ENCODE data around the gene DUSP1.
"Not testable (repeated sequence)": the region's sequence is repeated elsewhere in the genome, so short reads cannot be mapped to it uniquely, and the experiment has no call there.

DUSP1 gene, protein sequence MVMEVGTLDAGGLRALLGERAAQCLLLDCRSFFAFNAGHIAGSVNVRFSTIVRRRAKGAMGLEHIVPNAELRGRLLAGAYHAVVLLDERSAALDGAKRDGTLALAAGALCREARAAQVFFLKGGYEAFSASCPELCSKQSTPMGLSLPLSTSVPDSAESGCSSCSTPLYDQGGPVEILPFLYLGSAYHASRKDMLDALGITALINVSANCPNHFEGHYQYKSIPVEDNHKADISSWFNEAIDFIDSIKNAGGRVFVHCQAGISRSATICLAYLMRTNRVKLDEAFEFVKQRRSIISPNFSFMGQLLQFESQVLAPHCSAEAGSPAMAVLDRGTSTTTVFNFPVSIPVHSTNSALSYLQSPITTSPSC

DNA sequence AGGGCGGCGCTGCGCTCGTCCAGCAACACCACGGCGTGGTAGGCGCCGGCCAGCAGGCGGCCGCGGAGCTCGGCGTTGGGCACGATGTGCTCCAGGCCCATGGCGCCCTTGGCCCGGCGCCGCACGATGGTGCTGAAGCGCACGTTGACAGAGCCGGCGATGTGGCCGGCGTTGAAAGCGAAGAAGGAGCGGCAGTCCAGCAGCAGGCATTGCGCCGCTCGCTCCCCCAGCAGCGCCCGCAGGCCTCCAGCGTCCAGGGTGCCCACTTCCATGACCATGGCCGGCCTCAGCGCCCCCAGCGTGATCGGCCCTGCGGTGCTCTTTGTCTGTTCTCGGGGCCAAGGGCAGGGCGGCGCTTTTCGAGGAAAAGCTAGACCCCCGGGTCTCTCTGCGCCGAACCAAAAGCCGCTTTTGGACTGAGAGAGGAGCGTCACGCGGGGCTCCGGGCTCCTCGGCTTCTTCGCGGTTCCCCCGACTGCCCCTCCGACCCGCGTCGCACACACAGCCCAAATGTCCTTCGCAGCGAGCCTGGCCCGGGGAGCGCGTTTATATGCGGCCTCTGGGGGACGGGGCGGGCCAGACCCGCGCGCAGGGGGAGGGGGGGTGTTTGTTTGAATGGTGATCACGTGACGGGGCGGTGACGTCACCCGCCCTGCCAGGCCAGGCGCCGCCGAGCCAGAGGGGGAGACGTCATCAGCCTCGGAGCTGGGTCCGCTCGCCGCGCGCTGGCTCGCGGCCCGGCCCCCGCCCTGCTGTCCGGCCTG lies at the start of gene DUSP1:
Gene DUSP1 (minus strand): TSS at position 521 of the 764 bp plus-strand sequence. CDS start 243 bp downstream, at position 278.
- peak; percentile 81 for DNase-seq

DNA sequence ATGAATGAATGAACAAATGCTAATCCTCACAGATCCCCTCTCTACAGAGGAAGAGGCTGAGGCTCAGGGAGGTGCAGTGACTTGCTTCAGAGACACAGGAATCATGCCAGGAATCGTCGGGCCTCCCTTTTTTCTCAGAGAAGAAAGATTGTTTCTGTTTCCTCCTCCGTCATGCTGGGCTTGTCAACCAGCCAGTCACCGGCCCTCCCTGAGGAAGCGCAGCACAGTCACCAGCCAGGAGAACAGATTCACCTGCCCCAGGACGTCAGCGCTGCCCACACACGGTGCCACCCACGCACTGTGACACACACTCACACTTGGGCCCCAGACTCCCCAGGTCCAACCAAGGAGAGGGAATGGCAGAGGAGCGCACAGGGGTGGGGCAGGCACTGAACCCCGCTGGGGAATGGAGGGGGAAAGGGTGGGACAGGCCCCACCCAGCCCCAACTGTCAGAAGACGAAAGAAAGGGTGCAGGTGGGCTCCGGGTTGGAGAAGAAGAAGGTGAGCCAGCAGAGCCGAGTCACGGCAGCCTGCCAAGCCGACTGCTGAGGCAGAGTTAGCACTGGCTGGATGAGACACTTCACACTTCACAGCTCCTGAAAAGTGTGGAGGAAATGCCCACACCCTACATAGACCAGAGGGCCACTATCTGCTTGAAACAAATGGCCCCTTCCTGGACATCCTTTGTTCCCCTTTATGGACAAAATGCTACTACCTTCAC lies 49.2 kb upstream of the DUSP1 start:
- no peak for DNase-seq

DNA sequence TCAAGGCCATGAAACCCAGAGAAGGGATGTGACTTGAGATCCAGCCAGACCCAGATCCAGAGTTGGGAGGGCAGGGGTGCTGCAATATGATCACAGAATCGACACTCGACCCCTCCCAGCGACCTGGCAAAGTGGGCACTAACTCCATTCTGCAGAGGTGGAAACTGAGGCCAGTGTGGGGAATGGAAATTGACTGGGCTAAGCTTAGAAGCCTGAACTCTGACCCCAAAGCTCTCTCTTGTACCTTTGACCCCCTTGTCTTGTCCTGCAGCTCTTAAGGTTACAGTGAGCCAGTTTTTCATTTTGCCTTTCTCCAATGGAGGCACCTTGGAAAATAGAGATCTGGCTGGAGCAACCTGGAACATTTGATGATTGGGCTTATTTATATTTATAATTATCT lies 48.6 kb upstream of the DUSP1 start:
- no peak for DNase-seq

DNA sequence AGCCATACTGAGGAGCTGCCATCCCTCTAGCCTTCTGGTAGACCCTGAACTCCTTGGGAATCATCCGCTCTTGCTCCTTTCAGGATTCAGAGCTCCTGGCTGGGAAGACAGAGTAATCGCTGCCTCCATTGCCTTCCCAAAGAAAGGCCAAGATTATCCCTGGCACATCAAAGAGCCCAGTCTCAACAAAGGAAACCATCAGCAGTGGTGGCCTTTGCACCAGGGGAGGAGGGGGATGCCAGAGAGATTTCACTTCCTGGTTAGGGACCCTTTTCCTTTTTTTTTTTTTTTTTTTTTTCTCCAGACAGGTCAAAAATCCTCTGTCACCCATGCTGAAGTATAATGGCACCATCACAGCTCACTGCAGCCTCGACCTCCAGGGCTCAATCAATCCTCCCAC lies 47.1 kb upstream of the DUSP1 start:
- no peak for DNase-seq

DNA sequence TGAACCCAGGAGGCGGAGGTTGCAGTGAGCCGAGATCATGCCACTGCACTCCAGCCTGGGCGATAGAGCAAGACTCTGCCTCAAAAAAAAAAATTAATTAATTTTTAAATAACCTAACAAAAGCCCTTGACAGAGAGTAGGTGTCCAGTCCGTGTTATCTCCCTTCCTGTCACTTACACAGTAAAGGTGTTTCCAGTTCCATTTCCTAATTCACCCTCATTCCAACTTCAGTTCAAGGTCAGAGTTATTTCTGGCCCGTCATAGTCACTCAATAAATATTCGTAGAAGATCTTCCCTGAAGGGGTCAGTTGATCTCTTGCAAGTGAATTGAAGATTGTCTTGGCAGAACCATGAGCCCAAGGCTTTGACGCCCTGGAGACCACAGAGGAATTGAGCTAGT lies 46.7 kb upstream of the DUSP1 start:
- no peak for DNase-seq

DNA sequence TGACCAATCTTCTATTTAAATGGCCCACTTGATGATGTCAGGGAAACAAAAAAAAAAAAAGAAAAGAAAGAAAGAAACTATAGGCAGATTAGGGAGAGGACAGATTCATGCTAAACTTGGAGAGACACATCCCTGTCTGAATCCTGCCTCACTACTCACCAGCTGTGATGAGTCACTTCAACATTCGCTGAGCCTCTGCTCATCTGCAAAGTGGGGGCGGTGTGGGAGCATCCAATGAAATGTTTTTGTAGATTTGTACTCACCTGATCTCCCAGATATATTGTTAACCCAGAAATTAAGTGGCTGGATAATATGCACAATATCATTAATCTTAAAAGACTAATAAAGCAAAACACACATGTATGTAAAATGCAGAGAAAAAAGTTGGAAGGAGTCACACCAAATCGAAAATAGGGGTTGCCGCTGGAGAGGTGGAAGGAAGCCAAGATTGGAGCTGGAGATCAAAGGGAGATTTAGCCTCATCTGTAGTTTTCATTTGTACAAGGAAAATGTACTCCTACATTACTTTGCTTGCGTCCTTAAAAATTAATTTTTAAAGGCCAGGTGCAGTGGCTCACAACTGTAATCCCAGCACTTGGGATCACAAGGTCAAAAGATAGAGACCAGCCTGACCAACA lies 46.0 kb upstream of the DUSP1 start:
- no peak for DNase-seq

DNA sequence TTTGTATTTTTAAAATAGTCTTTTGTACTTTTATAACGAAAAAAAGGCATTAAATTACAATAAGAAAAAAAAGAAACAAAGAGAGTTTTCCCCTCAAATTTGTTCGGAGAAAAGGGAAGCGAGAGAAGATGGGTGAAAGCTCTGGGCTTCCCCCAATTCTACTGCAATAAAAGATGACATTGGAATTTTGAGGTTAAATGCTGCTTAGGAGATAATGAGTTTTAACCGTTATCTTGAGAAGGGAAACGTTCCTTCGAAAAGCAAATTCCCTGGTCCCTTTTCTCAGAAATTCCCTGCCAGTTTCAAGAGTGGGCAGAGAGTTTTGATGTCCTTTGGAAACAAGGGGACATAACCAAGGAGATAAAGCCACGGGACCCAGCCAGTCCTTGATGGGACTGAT lies 44.6 kb upstream of the DUSP1 start:
- no peak for DNase-seq

DNA sequence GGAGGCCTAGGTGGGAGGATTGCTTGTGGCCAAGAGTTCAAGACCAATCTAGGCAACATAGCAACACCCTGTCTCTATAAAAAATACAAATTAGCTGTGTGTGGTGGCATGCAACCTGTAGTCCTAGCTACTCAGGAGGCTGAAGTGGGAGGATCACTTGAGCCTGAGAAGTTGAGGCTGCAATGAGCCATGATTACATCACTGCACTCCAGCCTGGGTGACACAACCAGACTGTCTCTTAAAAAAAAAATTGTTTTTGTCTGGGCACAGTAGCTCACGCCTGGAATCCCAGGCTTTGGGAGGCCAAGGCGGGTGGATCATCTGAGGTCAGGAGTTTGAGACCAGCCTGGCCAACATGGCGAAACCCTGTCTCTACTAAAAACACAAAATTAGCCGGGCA lies 40.0 kb upstream of the DUSP1 start:
- DNase-seq = not testable (repeated sequence)

DNA sequence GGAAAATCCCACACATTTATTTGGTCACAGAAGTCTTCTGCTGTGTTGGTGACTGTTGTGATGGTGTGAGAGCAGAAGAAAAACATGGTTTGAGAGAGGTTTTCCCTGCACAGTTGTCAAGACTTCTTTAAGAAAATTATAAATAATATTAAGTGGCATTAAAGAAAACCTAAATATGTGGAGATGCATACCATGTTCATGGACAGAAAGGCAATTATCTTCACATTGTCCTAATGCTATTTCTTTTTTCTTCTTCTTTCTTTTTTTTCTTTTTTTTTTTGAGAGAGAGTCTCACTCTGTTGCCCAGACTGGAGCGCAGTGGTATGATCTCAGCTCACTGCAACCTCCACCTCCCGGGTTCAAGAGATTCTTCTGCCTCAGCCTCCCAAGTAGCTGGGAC lies 38.8 kb upstream of the DUSP1 start:
- no peak for DNase-seq

DNA sequence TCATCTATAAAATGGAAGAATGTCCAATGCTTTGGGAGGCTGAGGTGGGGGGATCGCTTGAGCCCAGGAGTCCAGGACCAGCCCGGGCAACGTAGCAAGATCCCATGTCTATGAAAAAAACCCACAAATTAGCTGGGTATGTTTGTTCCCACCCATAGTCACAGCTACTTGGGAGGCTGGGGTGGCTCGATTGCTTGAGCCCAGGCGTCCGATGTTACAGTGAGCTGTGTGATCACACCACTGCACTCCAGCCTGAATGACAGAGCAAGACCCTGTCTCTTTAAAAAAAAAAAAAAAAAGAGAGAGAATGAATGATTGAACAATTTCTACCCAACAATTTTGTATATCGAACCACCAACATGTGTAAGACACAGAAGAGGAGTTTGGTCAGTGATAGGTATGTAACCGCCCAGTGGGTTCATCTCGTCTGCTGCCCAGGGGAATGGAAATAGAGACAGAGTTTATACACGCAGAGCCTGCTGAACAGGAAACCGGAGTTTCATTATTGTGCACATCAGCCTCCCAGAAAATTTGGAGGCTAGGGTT lies 36.8 kb upstream of the DUSP1 start:
- no peak for DNase-seq

DNA sequence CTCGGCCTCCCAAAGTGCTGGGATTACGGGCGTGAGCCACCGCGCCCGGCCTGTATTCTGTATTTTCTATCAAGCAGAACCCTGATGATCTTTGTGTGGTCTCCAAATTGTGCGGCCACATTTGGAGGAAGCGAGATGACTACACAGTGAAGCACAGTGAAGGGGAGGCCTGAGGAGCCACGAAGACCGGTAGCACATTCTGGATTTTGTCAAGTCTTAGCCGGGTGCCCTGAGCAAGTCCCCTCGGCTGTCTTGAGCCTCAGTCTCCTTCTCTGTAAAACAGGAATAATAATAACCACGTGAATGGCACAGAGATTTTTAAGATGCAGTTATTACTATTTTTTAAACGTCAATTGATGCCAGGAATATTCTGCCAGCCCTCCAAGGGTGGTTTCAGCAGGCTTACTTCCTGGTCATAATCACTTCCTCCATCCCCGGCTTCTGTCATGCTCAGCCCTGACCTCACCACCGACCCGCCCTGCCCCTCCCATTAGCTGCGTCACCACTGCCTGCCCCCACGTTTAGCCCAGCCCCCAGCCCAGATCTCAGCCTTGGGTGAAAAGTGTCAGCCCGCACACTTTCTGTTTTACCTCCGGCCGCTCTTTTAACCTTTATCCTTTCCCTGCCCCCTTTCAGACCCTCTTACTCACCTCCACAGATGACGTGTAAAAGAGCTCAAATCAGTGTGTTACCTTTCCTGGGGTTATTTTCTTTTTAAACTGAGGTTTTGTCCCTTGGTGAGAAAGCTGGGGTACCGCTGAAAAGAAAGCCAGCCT lies 36.1 kb upstream of the DUSP1 start:
- no peak for DNase-seq

DNA sequence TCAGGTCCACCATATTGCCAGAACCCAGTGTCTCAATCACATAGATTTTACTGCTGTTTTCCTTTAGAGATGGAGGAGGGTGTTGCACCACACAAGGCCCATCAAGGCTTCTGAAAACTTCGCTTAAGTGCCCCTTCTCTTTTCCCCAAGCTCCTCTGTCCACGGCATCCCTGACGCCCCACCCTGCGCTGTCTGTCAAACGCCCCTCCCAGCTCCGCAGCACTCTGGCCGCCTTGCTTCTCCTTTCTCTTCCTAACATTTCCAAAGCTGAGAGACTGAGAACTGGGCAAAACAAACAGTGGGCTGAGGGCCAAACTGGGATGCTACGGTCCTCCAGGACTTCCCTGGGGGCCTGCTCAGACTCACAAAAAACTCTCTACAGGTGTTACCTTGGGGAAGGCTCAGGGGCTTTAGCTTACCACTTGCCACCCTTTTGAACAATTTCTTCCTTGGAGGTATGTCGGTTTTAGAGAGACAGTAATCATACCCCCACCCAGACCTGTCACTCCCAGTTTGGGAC lies 34.8 kb upstream of the DUSP1 start:
- DNase-seq = no peak

DNA sequence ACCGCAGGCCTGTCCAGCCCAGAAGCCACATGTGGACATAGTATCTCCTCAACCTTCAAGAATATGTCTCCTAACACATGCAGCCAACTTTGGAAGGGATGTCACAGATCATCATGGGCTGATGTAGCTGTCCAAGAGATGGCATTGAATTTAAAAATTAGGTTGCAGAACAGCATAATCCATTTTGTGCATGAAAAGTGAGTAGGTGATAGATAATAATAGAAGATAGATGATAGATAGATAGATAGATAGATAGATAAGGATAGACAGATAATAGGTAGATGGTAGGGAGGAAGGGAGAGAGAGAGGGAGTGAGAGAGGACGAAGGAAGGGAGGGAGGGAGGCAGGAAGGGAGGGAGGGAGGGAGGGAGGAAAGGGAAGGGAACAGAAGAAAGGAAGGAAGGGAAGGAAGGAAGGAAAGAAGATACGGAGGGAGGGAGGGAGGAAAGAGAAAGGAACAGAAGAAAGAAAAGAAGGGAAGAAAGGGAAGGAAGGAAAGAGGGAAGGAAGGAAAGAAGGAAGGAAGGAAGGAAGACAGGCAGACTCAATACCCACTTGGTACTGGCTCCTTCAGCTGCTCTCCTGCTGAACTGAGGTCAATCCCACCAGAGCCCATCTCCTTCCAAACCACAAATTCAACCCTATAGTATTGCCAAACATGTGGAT lies 34.2 kb upstream of the DUSP1 start:
- no peak for DNase-seq

DNA sequence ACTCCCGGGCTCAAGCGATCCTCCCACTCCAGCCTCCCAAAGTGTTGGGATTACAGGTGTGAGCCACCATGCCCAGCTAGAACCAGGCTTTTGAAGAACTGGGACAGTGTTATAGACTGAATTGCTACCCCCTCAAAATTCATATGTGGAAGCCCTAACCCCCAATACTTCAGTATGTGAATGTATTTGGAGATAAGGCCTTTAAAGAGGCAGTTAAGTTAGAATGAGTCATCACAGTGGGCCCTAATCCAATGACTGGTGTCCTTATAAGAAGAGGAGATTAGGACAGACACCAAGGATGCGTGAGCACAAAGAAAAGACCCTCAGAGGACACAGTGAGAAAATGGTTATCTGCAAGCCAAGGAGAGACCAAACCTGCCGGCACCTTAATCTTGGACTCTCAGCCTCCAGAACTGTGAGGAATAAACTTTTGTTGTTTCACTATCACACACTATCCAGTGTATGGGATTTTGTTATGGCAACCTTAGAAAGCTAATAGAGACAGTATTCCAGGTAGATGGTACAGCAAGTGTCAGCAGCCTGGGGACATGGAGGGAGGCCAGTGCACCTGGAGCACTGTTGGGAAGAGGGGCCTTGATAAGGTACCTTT lies 31.7 kb upstream of the DUSP1 start:
- no peak for DNase-seq

DNA sequence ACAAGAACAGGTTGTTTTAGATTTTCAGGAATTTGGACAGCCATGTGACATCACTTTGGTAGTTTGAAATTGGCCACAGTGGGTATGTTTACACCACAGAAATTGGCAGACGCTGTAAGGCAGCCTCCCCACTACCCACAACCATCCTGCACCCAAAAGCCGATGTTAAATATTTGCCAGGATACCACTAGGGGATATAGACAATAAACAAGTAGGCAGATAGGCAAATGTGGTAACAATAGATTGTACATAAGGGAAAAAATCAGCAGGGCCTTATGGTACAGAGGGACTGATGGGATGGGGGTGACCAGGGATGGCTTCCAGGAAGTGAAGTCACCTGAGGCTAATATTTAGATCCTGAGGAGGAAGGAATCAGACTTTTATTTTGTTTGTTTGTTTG lies 31.1 kb upstream of the DUSP1 start:
- DNase-seq = no peak

DNA sequence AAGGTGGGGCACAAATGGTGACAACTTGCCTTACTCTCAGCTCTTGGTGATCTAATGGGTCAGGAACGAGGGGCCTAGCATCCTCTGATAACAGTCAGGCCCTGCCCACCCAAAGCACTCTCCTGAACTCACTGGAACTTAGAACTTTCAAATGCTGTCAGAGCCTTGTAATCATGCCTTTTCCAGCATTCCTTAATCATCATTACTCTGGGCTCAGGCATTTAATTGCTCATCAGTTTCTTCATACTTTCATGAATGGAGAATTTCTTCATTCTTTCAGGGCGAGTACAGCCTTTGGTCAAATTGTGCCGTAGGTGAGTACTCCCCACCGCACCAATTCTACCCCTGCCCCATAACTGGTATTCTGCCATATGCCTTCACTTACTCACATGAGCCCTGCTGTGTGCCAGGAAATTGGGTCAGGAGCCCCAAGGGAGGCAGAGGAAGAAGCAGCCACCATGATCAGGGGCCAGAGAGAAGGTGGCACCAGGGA lies 30.2 kb upstream of the DUSP1 start:
- DNase-seq = no peak

DNA sequence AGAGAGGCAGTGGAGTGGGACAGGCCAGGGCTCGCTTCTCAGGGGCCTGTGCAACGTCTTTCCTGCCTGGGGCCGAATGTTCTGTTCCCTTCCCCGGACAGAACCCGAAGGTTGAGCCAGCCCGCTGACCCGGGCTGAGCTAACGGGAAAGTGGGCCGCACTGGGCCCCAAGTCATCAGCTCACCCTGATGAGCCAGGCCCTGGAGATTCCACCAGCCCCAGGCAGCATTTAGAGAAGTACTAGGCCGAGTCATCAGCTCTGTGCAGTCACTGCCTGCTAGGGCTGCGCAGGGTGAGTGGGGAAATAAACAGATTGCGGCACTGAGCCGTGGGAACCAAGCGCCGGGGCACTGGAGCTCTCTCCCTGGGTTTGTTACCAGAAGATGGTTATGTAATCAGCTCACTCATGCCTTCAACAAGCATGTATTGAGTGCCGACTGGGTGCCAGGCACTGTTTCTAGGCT lies 29.1 kb upstream of the DUSP1 start:
- DNase-seq = no peak

DNA sequence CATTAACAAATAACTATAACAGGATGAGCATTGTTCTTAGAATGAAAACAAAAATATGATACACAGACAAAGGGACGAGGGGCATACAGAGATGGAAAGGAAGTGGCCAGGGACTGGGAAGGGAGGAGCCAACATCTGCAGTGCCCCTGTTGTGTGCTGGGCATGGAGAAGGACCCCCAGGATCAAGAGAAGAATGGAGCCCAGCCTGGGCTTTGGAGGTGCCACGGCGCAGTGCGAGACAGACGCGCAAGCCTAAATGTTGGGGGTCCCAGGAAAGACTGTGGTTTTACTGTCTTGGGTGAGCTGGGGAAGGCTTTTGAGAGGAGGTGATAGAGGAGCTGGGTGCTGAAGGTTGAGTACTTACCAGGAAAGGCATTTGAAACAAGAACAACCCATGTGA lies 28.4 kb upstream of the DUSP1 start:
- no peak for DNase-seq

DNA sequence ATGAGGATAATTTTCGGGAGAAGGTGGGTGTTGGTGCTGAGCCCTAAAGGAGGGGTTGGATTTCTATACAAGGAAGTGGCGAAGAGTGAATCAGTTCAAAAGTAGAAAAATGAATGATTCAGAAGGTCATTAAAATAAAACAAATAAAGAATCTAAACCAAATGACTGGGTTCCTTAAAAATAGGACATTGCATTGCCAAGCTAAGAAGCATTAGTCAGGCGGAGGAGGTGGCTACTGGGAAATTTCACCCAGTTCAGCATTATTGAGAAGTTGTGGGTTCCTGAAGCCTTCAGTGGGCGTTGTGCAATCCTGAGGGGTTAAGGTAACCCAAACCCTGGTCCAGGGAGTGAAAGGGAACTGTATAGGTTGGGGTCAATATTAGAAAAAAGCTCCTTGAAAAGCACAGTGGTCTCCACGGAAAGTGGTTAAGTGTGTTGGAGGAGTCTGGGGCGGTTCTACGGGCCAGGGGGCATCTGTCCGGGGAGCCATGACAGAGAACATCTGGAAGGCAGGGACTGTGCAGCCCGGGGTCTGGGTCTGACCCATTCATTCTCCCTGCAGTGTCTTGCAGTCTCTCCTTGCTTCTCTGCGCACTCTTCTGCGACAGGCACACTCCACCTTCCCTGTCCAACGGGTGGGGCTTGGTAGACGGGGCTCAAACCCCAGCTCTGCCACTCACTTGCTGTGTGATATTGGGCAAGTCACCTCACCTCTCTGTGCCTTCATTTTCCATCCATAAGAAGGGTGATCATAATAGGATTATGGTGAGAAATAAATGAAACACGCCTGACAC lies 27.6 kb upstream of the DUSP1 start:
- no peak for DNase-seq

DNA sequence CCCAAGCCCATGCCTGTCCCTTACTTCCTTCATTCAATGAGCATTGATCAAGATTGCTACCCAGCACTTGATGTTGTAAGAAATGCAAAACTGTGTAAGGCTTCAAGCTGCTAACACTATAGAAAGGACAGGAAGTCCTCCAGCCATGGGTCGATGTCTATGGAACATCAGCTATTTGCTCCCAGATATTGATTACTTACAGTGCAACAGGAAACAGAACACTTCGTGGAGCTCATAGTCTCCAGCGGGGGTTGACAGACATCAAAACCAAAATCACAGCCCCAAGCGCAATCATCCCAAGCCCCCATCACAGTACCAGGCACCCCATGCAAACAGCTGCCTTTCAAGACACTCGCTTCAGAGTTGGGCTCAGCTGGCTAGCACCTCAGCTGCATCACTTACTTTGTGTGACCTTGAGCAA lies 26.8 kb upstream of the DUSP1 start:
- no peak for DNase-seq

Data from DMS153 (cell line).